ENCODE results near the gene MTCL1. TPM values are rescaled to one million over a fixed set of nuclear protein-coding genes. Genes with fewer than 3 reads are reported as not detected.

Gene MTCL1
- total and polyA plus RNA-seq, 4 donors: 0.65 to 5.4 (median 1.4) TPM

GRCh38 chr18:8800876-8801262, 95.5 kb downstream of the MTCL1 start:
- no peaks in the 10 kb centered on the region for H3K9me3 ChIP-seq (ENCODE audit: control insufficient read depth in 4 of 4, low read length in 3 of 4)
- H3K27ac ChIP-seq (ENCODE audit: low read depth in 1 of 2, low read length in 2 of 2): no peak overlapping the region
- no peak for TF ChIP-seq RAD21 (IDR thresholded peaks at IDR 0.05)
- no peak for TF ChIP-seq JUND (IDR thresholded peaks at IDR 0.05)
- no peak for TF ChIP-seq HNF4G (IDR thresholded peaks at IDR 0.05)
- no peak for TF ChIP-seq EGR1 (IDR thresholded peaks at IDR 0.05; ENCODE audit: low read depth in 2 of 2)
- TF ChIP-seq NR2F2 (IDR thresholded peaks at IDR 0.05): no peak
- H3K36me3 ChIP-seq (ENCODE audit: control insufficient read depth in 4 of 4, insufficient read depth in 3 of 4, low read depth in 1 of 4, low read length in 3 of 4): no peaks in the 10 kb centered on the region
- no peak overlapping the region for H3K4me3 ChIP-seq (ENCODE audit: low read depth in 1 of 3, low read length in 3 of 3)
- no peaks in the 10 kb centered on the region for H3K27me3 ChIP-seq (ENCODE audit: control insufficient read depth in 4 of 4, insufficient read depth in 4 of 4, low read length in 3 of 4)
- WGBS: 94% methylated on average over 4 of the region's 4 CpGs
- H3K9ac ChIP-seq (ENCODE audit: low read depth in 1 of 2, low read length in 2 of 2): no peak overlapping the region
- H3K4me1 ChIP-seq (ENCODE audit: control insufficient read depth in 4 of 4, insufficient read depth in 4 of 4, low read length in 3 of 4): peaks cover 0 to under 1% (median 0%) of the 10 kb centered on the region in 4 donors
- DNase-seq (ENCODE audit: low spot score): no peak

- TF ChIP-seq SP1 (IDR thresholded peaks at IDR 0.05): no peak
- no peak for TF ChIP-seq NR2F2 (IDR thresholded peaks at IDR 0.05)
- TF ChIP-seq FOXA2 (IDR thresholded peaks at IDR 0.05): no peak
- TF ChIP-seq RXRA (IDR thresholded peaks at IDR 0.05): no peak
- no peak for TF ChIP-seq GABPA (IDR thresholded peaks at IDR 0.05 in 1 of 2, conservative IDR thresholded peaks at IDR 0.05 in 1 of 2)
- TF ChIP-seq ZBTB33 (IDR thresholded peaks at IDR 0.05): no peak
- no peak for TF ChIP-seq HNF4A (conservative IDR thresholded peaks at IDR 0.05)
- TF ChIP-seq YY1 (IDR thresholded peaks at IDR 0.05): no peak
- TF ChIP-seq CTCF (IDR thresholded peaks at IDR 0.05; ENCODE audit: low read depth, low read length, missing input control): no peak
- no peak overlapping the region for H3K4me3 ChIP-seq (ENCODE audit: low read depth in 1 of 3, low read length in 3 of 3)
- H3K36me3 ChIP-seq (ENCODE audit: control insufficient read depth in 4 of 4, insufficient read depth in 3 of 4, low read depth in 1 of 4, low read length in 3 of 4): no peaks in the 10 kb centered on the region
- 81% methylated on average over 9 of the region's 9 CpGs for WGBS
- DNase-seq (ENCODE audit: low spot score): no peak
- H3K27ac ChIP-seq (ENCODE audit: low read depth in 1 of 2, low read length in 2 of 2): no peak overlapping the region
- no peaks in the 10 kb centered on the region for H3K9me3 ChIP-seq (ENCODE audit: control insufficient read depth in 4 of 4, low read length in 3 of 4)
- no peaks in the 10 kb centered on the region for H3K27me3 ChIP-seq (ENCODE audit: control insufficient read depth in 4 of 4, insufficient read depth in 4 of 4, low read length in 3 of 4)
- no peak overlapping the region for H3K9ac ChIP-seq (ENCODE audit: low read depth in 1 of 2, low read length in 2 of 2)
- peaks cover 0 to 5% (median 0%) of the 10 kb centered on the region in 4 donors for H3K4me1 ChIP-seq (ENCODE audit: control insufficient read depth in 4 of 4, insufficient read depth in 4 of 4, low read length in 3 of 4)
Observed at GRCh38 chr18:8801263-8801901, 96.0 kb downstream of the MTCL1 start.

- Histone ChIP-seq H3K36me3 (ENCODE audit: control insufficient read depth in 4 of 4, insufficient read depth in 3 of 4, low read depth in 1 of 4, low read length in 3 of 4) (no peaks in the 10 kb centered on the region), H3K9ac (ENCODE audit: low read depth in 1 of 2, low read length in 2 of 2) (no peak overlapping the region), H3K27ac (ENCODE audit: low read depth in 1 of 2, low read length in 2 of 2) (no peak overlapping the region), H3K27me3 (ENCODE audit: control insufficient read depth in 4 of 4, insufficient read depth in 4 of 4, low read length in 3 of 4) (no peaks in the 10 kb centered on the region), H3K4me1 (ENCODE audit: control insufficient read depth in 4 of 4, insufficient read depth in 4 of 4, low read length in 3 of 4) (peaks cover 0 to 5% (median 0%) of the 10 kb centered on the region in 4 donors), H3K9me3 (ENCODE audit: control insufficient read depth in 4 of 4, low read length in 3 of 4) (no peaks in the 10 kb centered on the region), H3K4me3 (ENCODE audit: low read depth in 1 of 3, low read length in 3 of 3) (no peak overlapping the region)
- DNase-seq (ENCODE audit: low spot score): no peak
- WGBS: 60% methylated on average over 6 of the region's 6 CpGs
- no peak for TF ChIP-seq EGR1 (IDR thresholded peaks at IDR 0.05; ENCODE audit: low read depth in 2 of 2)
- TF ChIP-seq FOXA2 (IDR thresholded peaks at IDR 0.05): no peak
- no peak for TF ChIP-seq CTCF (IDR thresholded peaks at IDR 0.05; ENCODE audit: low read depth, low read length, missing input control)
- no peak for TF ChIP-seq TAF1 (conservative IDR thresholded peaks at IDR 0.05)
- TF ChIP-seq JUND (IDR thresholded peaks at IDR 0.05): no peak
- no peak for TF ChIP-seq MAX (IDR thresholded peaks at IDR 0.05)
- no peak for TF ChIP-seq HNF4A (conservative IDR thresholded peaks at IDR 0.05)
- TF ChIP-seq RXRA (IDR thresholded peaks at IDR 0.05): no peak
- no peak for TF ChIP-seq FOXA1 (IDR thresholded peaks at IDR 0.05)
- TF ChIP-seq ATF3 (IDR thresholded peaks at IDR 0.05): no peak
- no peak for TF ChIP-seq ZBTB33 (IDR thresholded peaks at IDR 0.05)
- no peak for TF ChIP-seq HNF4G (IDR thresholded peaks at IDR 0.05)
- no peak for TF ChIP-seq YY1 (IDR thresholded peaks at IDR 0.05)
- TF ChIP-seq NR2F2 (IDR thresholded peaks at IDR 0.05): no peak
- TF ChIP-seq SP1 (IDR thresholded peaks at IDR 0.05): no peak
- TF ChIP-seq RAD21 (IDR thresholded peaks at IDR 0.05): no peak
- TF ChIP-seq GABPA (IDR thresholded peaks at IDR 0.05 in 1 of 2, conservative IDR thresholded peaks at IDR 0.05 in 1 of 2): no peak
Observed at GRCh38 chr18:8802017-8802672, 96.8 kb downstream of the MTCL1 start.
